Ectodermal cell (in vitro differentiated cells): ENCODE data around the gene TNS3.

Source experiments
- H3K27ac ChIP-seq: 2 replicates; pipeline ENCODE4 v1.7.0; 2013; ENCODE audit warnings: mild to moderate bottlenecking, low read depth, low read length; ENCODE audit not compliant: insufficient read depth, poor library complexity, severe bottlenecking
- H3K27me3 ChIP-seq: 2 replicates; pipeline ENCODE4 v1.7.0; 2013; ENCODE audit warnings: mild to moderate bottlenecking, low read length; ENCODE audit not compliant: insufficient read depth, control insufficient read depth, poor library complexity, severe bottlenecking
- H3K36me3 ChIP-seq: one replicate; pipeline ENCODE4 v1.7.0; 2013; ENCODE audit warnings: low read length; ENCODE audit not compliant: control insufficient read depth, insufficient read depth
- H3K4me1 ChIP-seq: one replicate; pipeline ENCODE4 v1.7.0; 2013; ENCODE audit warnings: low read length; ENCODE audit not compliant: control insufficient read depth, insufficient read depth
- H3K4me3 ChIP-seq: 2 replicates; pipeline ENCODE4 v1.7.0; 2013; ENCODE audit warnings: low read depth, low read length, control low read depth; ENCODE audit not compliant: insufficient read depth
- H3K9me3 ChIP-seq: 2 replicates; pipeline ENCODE4 v1.7.0; 2013; ENCODE audit warnings: mild to moderate bottlenecking, low read length, moderate library complexity; ENCODE audit not compliant: control insufficient read depth
- WGBS, 2 experiments: methylation state at CpG; one replicate each; pipeline ENCODE4 v1.1.7; 2013; ENCODE audit warnings: missing lambda C conversion rate in 2 of 2; 5-methylcytosine and 5-hydroxymethylcytosine counted together

Gene TNS3

DNA sequence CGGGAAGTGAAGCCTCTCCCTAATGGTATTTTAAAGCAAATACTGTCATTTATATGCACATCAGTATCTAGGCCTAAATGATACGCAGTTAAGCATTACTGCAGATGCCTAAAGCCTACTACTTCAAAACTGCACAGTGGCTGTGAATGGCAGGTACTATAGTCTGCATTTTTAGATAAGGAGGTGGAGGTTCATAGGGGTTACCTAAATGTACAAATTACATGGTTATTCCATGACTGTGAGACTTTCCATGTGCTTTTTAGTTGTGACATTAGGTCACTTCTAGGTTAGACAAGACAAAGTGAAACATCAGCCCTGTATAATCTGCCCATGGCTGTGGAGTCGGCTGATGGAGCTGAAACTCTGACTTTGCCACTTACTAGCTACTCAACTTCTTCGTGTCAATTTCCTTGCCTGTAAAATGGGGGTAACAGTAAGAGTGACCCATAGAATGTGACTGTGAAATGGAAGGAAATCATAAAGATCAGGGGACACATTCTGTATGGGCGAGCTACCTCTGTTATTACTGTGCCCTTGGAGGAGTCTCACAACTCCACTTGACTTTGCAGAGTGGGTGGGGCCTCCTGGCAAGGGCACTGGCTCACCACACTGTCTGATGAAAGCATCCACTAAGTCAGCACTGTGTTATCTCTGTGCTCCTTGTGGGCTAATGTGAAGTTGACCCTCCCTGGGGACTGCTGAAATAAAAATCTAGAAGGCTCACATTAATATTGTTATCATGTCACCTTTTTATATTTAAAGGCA is 239.4 kb downstream of the TNS3 start:
- no peaks in the 10 kb centered on the region for H3K4me1 ChIP-seq
- no peak overlapping the region for H3K27ac ChIP-seq
- no peaks in the 10 kb centered on the region for H3K27me3 ChIP-seq
- H3K4me3 ChIP-seq: no peak overlapping the region
- H3K36me3 ChIP-seq: no peaks in the 10 kb centered on the region
- no peaks in the 10 kb centered on the region for H3K9me3 ChIP-seq
- WGBS, 2 experiments: 94 to 97% methylated on average over 4 to 5 of the region's 5 CpGs

GRCh38 chr7:47340517-47340916 is 241.4 kb downstream of the TNS3 start:
- Histone ChIP-seq H3K36me3 (no peaks in the 10 kb centered on the region), H3K4me1 (no peaks in the 10 kb centered on the region), H3K27ac (no peak overlapping the region), H3K4me3 (no peak overlapping the region), H3K27me3 (no peaks in the 10 kb centered on the region), H3K9me3 (no peaks in the 10 kb centered on the region)
- WGBS, 2 experiments: 84 to 91% methylated on average over 3 of the region's 3 CpGs

- Histone ChIP-seq H3K36me3 (no peaks in the 10 kb centered on the region), H3K9me3 (no peaks in the 10 kb centered on the region), H3K4me1 (peaks cover 4% of the 10 kb centered on the region), H3K27ac (no peak overlapping the region), H3K27me3 (no peaks in the 10 kb centered on the region), H3K4me3 (no peak overlapping the region)
- 100% methylated on average over 1 of the region's 1 CpG; no CpG with 5 or more reads in 1 of the 2 experiments for WGBS, 2 experiments
Measured at GRCh38 chr7:47338026-47338425, 243.9 kb downstream of the TNS3 start.

DNA sequence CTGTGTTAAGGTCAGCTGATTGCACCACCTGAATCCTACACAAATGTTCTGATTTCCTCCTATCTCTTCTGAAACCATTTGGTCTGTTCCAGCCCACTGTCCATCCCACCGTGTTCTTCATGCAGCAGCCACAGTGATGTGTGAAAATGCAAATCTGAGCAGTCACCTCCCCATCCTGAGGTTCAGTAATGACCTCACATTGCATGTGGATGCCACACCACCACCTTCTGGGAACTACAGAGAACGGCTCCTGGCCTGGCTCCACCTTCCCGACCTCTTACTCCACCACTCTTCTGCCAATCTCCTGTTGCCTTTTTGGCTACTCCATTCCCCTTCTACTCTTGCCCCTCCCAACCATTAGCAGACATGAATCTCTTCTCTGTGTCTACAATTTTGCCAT is 244.4 kb downstream of the TNS3 start:
- Histone ChIP-seq H3K27me3 (no peaks in the 10 kb centered on the region), H3K4me3 (no peak overlapping the region), H3K27ac (no peak overlapping the region), H3K9me3 (no peaks in the 10 kb centered on the region), H3K4me1 (peaks cover 9% of the 10 kb centered on the region), H3K36me3 (no peaks in the 10 kb centered on the region)
- WGBS, 2 experiments: 69 to 78% methylated on average over 3 of the region's 3 CpGs

GRCh38 chr7:47336472-47337425 is 245.2 kb downstream of the TNS3 start:
- Histone ChIP-seq H3K36me3 (no peaks in the 10 kb centered on the region), H3K4me3 (no peak overlapping the region), H3K9me3 (no peaks in the 10 kb centered on the region), H3K27ac (no peak overlapping the region), H3K27me3 (no peaks in the 10 kb centered on the region), H3K4me1 (peaks cover 16% of the 10 kb centered on the region)
- whole genome bisulfite sequencing, 2 experiments: 95 to 97% methylated on average over 11 to 12 of the region's 12 CpGs

GRCh38 chr7:47335557-47336471 is 246.1 kb downstream of the TNS3 start:
- Histone ChIP-seq H3K4me3 (no peak overlapping the region), H3K27me3 (no peaks in the 10 kb centered on the region), H3K36me3 (no peaks in the 10 kb centered on the region), H3K4me1 (peaks cover 22% of the 10 kb centered on the region), H3K9me3 (no peaks in the 10 kb centered on the region), H3K27ac (no peak overlapping the region)
- WGBS, 2 experiments: 74% methylated on average over 10 of the region's 10 CpGs

- no peaks in the 10 kb centered on the region for H3K27me3 ChIP-seq
- 95 to 98% methylated on average over 6 of the region's 6 CpGs for WGBS, 2 experiments
- no peak overlapping the region for H3K4me3 ChIP-seq
- H3K36me3 ChIP-seq: no peaks in the 10 kb centered on the region
- H3K4me1 ChIP-seq: peaks cover 23% of the 10 kb centered on the region
- H3K27ac ChIP-seq: no peak overlapping the region
- H3K9me3 ChIP-seq: no peaks in the 10 kb centered on the region
Measured at GRCh38 chr7:47335071-47335470, 246.8 kb downstream of the TNS3 start.

- 90 to 95% methylated on average over 2 of the region's 2 CpGs for WGBS, 2 experiments
- Histone ChIP-seq H3K36me3 (no peaks in the 10 kb centered on the region), H3K9me3 (no peaks in the 10 kb centered on the region), H3K4me3 (no peak overlapping the region), H3K27ac (no peak overlapping the region), H3K4me1 (peaks cover 33% of the 10 kb centered on the region), H3K27me3 (no peaks in the 10 kb centered on the region)
Measured at GRCh38 chr7:47333959-47334358, 248.0 kb downstream of the TNS3 start.

DNA sequence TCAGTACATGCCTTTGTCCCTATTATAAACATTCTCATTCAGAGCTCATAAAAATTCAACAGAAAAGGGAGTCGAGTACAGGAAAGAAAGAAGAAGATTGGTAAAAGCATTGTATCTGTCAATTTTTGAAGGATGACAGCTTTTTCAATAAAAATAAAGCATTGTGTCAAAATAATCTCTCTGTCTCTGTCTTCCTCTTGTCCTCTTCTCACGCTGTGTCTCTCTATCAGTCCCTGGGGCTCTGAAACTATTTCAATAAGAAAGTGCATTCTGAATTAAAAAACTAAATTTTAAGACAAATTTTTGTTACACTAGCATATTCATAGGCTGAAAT is 248.4 kb downstream of the TNS3 start:
- 90 to 100% methylated on average over 1 to 2 of the region's 2 CpGs for WGBS, 2 experiments
- H3K27ac ChIP-seq: no peak overlapping the region
- H3K36me3 ChIP-seq: no peaks in the 10 kb centered on the region
- no peaks in the 10 kb centered on the region for H3K9me3 ChIP-seq
- H3K4me1 ChIP-seq: peaks cover 37% of the 10 kb centered on the region
- no peaks in the 10 kb centered on the region for H3K27me3 ChIP-seq
- no peak overlapping the region for H3K4me3 ChIP-seq
